ENCODE measurements around the gene KCNMA1.
A peak's percentile ranks its signal among the peaks of the same experiment; 100 is the strongest.

Gene KCNMA1

GRCh38 chr10:77290528-77291155 lies 347.0 kb downstream of the KCNMA1 start:
- no peak for DNase-seq

GRCh38 chr10:77289790-77290189 lies 347.8 kb downstream of the KCNMA1 start:
- no peak for DNase-seq

- no peak for DNase-seq
Observed at GRCh38 chr10:77289027-77289501, 348.5 kb downstream of the KCNMA1 start.

GRCh38 chr10:77287647-77288120 lies 349.9 kb downstream of the KCNMA1 start:
- no peak for DNase-seq

DNA sequence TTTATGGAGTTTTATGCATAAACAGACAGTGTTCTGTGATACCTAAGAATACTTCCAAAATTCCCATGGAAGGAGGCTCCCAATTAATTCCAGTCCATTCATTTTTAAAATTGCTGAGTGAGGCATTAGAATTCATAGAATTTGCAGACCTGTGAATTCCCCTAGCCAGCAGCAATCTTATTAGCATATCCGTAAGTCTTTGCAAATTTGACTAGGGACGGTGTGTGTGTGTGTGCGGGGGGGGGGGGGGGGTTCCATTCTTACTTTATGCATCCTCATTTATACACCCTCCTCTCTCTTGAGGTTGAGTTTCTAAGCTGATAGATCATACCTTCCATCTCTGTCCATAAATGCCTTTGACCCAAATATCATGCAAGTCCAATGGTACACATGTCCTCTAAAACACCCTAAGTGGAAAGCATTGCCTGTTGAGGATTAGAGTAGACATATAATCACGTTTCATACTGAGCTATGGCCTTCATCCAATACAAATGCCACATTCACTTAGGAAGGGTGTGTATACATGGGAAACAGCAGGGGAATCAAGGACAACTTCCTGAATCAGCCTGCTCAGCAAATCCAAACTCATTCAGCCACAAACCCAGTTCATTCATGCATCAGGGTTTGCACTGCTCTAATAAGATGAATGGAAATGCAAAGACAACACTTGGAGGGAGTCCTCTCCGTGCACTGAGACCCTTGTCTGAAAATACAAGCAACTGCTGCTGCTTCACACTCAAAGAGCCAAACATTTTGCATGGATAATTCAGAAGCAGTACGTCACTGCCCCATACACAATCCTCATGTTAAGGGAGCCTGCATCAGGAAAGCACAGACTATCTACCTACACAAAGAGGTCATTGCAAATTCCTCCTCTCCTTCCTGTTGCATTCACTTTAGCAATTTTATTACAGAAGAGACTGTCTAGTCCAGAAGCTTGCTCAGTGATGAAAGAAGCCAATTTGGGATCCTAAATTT lies 350.8 kb downstream of the KCNMA1 start:
- DNase-seq: no peak

- no peak for DNase-seq
Observed at GRCh38 chr10:77285529-77286182, 352.0 kb downstream of the KCNMA1 start.

GRCh38 chr10:77284797-77285196 lies 352.8 kb downstream of the KCNMA1 start:
- DNase-seq: no peak

GRCh38 chr10:77283326-77283725 lies 354.3 kb downstream of the KCNMA1 start:
- no peak for DNase-seq

DNA sequence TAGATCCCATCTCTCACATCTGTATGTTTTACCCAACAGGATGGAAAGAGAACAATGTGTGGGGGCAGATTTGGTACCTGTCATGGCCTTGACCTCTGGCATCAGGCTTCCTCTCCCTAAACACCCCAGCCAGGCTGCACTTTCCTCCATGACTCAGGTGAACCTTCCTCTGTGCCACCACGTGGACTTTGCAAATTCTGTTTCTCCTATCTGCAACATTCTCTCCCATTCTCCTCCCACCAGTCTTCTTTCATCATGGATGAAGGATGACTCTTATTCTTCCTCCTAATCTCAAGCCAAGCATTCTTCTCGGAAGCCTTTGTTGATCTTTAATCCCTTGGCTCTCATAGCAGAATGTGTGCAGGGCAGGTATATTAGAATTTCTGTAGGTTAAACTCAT lies 355.4 kb downstream of the KCNMA1 start:
- DNase-seq: no peak

DNA sequence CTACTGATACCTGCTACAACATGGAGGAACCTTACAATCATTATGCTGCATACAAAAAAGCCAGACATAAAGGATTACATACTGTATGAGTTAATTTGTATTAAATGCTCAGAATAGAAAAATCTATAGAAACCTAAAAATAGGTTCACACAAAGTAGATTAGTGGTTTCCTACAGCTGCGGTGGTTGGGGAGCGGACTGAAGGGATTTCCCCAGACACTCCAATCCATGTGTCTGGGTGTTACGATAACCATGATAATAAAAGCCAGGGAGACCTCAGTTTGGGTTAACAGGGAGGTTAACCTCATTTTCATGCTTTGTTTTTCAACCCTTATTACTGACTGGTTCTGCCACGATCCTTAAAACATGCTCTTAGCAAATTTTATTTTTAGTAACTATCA lies 355.9 kb downstream of the KCNMA1 start:
- DNase-seq: peak in 2 of 5 experiments; percentile 7 to 17

GRCh38 chr10:77279207-77279606 lies 358.4 kb downstream of the KCNMA1 start:
- DNase-seq: peak in 2 of 5 experiments; percentile 56 to 60

DNA sequence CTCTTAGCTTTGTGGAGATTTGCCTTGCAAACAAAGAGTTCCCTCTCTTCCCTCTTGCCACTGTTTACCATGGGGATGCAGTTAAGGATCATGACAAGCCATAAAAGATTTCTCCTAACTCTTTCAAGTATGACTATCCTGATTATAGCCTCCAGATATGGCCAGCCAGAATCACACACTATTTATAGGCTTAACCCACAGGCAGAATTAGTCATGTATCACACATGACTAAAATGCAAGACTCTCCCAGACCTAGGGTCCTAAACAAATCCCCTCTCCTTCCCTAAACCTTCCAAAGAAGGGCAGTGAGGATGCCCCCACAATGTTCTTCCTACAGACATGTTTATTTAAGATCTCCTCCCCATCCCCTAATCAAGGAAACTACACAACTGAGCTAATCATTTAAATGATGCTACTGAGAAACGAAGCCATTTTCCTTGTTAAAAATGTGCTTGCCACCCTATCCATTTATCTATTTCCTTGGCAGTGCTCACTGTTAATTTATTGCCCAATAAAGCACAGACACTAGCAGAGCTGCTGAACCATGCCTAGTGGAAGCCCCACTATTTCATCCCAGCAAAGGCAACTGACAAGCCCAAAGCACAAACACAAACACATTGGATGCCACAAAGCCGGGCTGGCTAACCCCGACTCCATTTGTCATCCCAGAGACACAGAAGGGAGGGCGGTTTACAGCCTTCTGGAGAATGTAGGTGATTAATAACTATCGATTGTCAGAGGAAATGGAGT lies 363.4 kb downstream of the KCNMA1 start:
- no peak for DNase-seq

GRCh38 chr10:77269163-77269562 lies 368.4 kb downstream of the KCNMA1 start:
- DNase-seq: no peak

GRCh38 chr10:77268721-77269120 lies 368.9 kb downstream of the KCNMA1 start:
- no peak for DNase-seq

GRCh38 chr10:77267703-77268675 lies 369.6 kb downstream of the KCNMA1 start:
- DNase-seq: no peak

GRCh38 chr10:77266242-77266641 lies 371.4 kb downstream of the KCNMA1 start:
- no peak for DNase-seq

DNA sequence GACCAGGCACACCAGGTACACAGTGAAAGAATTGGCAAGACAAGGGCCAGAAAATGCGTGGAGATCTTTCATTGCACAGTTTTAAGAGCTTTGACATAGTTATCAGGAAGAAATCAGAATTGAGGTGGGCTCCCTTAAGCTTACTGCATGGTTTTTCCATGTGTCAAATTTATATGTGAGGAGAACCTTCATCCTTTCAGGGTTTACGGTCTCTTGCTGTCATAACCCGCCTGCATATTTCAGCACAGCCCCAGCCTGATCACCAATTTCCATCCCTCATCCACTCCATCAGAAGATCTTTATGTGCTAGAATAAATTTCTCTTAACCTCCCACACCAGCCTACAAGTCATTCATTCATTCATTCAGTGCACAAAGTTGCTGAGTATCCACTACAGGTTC lies 373.1 kb downstream of the KCNMA1 start:
- DNase-seq: no peak

- DNase-seq: peak in 2 of 5 experiments; percentile 38 to 66
Observed at GRCh38 chr10:77264107-77264506, 373.5 kb downstream of the KCNMA1 start.

DNA sequence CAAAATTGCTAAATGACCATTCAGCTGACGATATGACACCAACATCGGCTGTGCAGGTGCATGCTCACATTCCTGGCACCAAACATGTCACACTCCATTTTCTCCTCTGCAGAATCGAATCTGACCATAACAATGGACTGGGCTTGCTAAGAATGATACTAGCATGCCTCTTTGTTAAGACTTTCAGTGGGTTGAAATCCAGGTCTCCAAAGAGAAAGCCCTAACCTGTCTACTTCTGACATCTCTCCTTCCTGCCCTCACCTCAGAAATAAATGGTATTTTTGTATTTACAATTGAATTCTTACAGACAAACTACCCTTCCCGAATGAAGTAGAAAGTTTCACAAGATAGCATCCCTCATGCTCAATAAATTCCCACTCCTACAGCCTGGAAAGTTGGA lies 373.9 kb downstream of the KCNMA1 start:
- DNase-seq: no peak

DNA sequence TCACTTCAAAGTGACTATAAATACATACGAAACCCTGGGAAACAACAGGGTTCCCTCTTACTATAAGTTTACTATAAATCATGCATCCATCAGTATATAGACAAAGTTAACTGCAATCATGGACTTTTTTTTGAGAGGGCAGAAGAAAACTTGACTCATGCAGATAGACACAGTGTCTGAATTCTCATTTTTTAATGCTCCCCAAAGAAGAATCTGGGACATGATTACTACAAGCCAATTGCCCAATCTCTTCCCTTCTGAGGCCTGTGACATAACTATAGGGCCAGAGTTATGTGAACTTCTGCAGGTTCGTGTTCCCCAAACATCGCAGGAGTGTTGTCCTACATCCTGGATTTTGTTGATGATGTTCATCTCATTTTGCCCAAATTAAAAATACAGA lies 376.5 kb downstream of the KCNMA1 start:
- DNase-seq: no peak

All from T-helper 2 cell (primary cell).